Common myeloid progenitor, CD34-positive (primary cell): Measurements from ENCODE around the gene GAR1.

ENCODE experiments used
- CTCF ChIA-PET: fragments of 350-600 bp; sonication (Branson Sonifier 250); formaldehyde crosslinking; loops from one replicate; lab custom pipeline; 2021; ENCODE audit warnings: antibody characterized with exemption; lab: Charles Lee
- POLR2A ChIA-PET: fragments of 350-600 bp; sonication (Branson Sonifier 250); formaldehyde crosslinking; loops from one replicate; lab custom pipeline; 2021; ENCODE audit warnings: antibody characterized with exemption; lab: Charles Lee
- DNase-seq, 3 donors: peaks; one replicate each; pipeline versions ENCODE4 v3.0.0 to v3.0.0-alpha.2; 2013
- H3K27ac ChIP-seq, 2 experiments: 1 replicate in 1 of 2; 2 replicates in 1 of 2; pipeline ENCODE4 v1.7.0; 2013; ENCODE audit warnings: inconsistent platforms in 2 of 2, low read length in 2 of 2, mild to moderate bottlenecking in 2 of 2, low read depth in 1 of 2, moderate library complexity in 1 of 2; ENCODE audit not compliant: severe bottlenecking in 2 of 2, insufficient read depth in 1 of 2, poor library complexity in 1 of 2
- H3K27me3 ChIP-seq, 5 experiments: replicated peaks in 2 of 5; 1 replicate in 3 of 5; 2 replicates in 2 of 5; pipeline versions ENCODE4 v1.6.1 to v1.7.0; 2013; ENCODE audit warnings: low read length in 4 of 5, mild to moderate bottlenecking in 2 of 5, moderate library complexity in 2 of 5, inconsistent platforms in 1 of 5; ENCODE audit not compliant: insufficient read depth in 5 of 5, control insufficient read depth in 4 of 5
- H3K36me3 ChIP-seq, 4 experiments: 1 replicate in 2 of 4; 2 replicates in 2 of 4; pipeline versions ENCODE4 v1.6.1 to v1.7.0; 2013; ENCODE audit warnings: low read length in 3 of 4, control low read depth in 1 of 4, mild to moderate bottlenecking in 1 of 4; ENCODE audit not compliant: control insufficient read depth in 4 of 4, insufficient read depth in 4 of 4
- H3K4me1 ChIP-seq, 4 experiments: 1 replicate in 3 of 4; 2 replicates in 1 of 4; pipeline versions ENCODE4 v1.6.1 to v1.7.1; 2013; ENCODE audit warnings: low read length in 3 of 4, mild to moderate bottlenecking in 3 of 4, control low read depth in 1 of 4, inconsistent platforms in 1 of 4, moderate library complexity in 1 of 4; ENCODE audit not compliant: control insufficient read depth in 4 of 4, insufficient read depth in 4 of 4; ENCODE audit errors: control extremely low read depth in 1 of 4
- H3K4me3 ChIP-seq, 7 experiments: 1 replicate in 4 of 7; 2 replicates in 3 of 7; pipeline versions ENCODE4 v1.5.1 to v1.7.0; 2013; ENCODE audit warnings: mild to moderate bottlenecking in 7 of 7, low read length in 6 of 7, moderate library complexity in 6 of 7, inconsistent platforms in 2 of 7, low read depth in 2 of 7, control low read depth in 1 of 7; ENCODE audit not compliant: insufficient read depth in 4 of 7, control insufficient read depth in 1 of 7; ENCODE audit errors: extremely low read depth in 1 of 7
- H3K9me3 ChIP-seq, 5 experiments: 1 replicate in 4 of 5; 2 replicates in 1 of 5; pipeline versions ENCODE4 v1.6.1 to v1.7.1; 2013; ENCODE audit warnings: low read length in 4 of 5, mild to moderate bottlenecking in 2 of 5, inconsistent platforms in 1 of 5, low read depth in 1 of 5, moderate library complexity in 1 of 5; ENCODE audit not compliant: control insufficient read depth in 4 of 5, insufficient read depth in 2 of 5; ENCODE audit errors: control extremely low read depth in 1 of 5
- WGBS: methylation state at CpG from one replicate; pipeline ENCODE4 v1.1.5; 2013; ENCODE audit not compliant: insufficient coverage; 5-methylcytosine and 5-hydroxymethylcytosine counted together

GAR1 gene

DNA sequence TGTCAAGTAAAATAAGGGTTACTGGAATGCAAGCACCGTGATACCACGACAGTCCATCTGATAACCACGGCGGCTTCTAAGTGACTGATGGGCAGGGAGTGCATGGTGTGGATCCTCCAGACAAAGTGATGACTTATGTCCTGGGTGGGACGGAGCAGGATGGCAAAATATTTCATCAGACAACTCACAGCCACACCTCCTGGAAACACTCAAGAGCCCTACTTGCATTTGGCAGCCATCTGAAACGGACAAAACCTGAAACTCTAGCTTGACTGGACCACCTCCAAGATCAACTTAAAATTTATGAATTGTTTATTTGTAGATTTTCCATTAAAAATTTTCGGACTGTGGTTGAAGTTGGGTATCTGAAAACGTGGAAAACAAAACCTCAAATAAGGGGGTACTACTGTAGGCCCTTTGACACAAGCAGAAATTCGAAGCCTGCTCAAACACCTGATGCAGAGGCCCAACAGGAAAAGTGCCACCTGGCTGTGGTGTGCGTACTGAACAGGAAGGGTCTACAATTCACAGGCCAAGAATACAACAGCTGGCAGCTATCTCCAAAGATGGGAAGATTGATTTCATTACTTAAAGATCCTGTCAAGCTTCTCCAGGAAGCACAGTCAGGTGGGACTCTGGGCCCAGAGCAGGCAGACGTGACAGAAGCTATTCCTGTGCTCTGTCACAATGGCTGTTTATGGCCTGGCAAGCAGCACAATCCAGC, 58.4 kb downstream of the GAR1 start:
- WGBS = 69% methylated on average over 8 of the region's 11 CpGs
- Histone ChIP-seq H3K27me3 (no peaks in the 10 kb centered on the region), H3K4me3 (no peak overlapping the region), H3K9me3 (no peaks in the 10 kb centered on the region), H3K36me3 (no peaks in the 10 kb centered on the region), H3K4me1 (no peaks in the 10 kb centered on the region), H3K27ac (no peak overlapping the region)
- no peak for DNase-seq
- CTCF ChIA-PET = no interaction called here
- POLR2A ChIA-PET = no interaction called here
